C4-2B (cell line): Measurements from ENCODE around the gene CCIN.
A peak's percentile ranks its signal among the peaks of the same experiment; 100 is the strongest.

Experiments
- H3K27ac ChIP-seq: fragments of 450-650 bp; 2 replicates; pipeline ENCODE4 v1.5.1; 2017
- CTCF ChIP-seq: fragments of 450-650 bp; conservative IDR thresholded peaks from 2 replicates; pipeline ENCODE4 v1.5.1; 2017; ENCODE audit warnings: mild to moderate bottlenecking
- ZFX ChIP-seq: fragments of 450-650 bp; IDR thresholded peaks from 2 replicates; pipeline ENCODE4 v1.6.1; 2017

CCIN gene

GRCh38 chr9:36136272-36136893, 32.8 kb upstream of the CCIN start, which contains the start of gene GLIPR2:
GLIPR2 (plus strand) TSS chr9:36136733; CDS start chr9:36136779, 46 bp downstream.
- H3K27ac ChIP-seq: peak within 1 kb of the TSS; percentile 60
- TF ChIP-seq CTCF: no peak; the same call in 1 of the 2 replicates
- TF ChIP-seq ZFX: 0 out of 2 replicates have a peak, but pooled peaks have one; percentile 13

GRCh38 chr9:36136894-36137391, 32.2 kb upstream of the CCIN start:
- TF ChIP-seq ZFX (no peak), CTCF (no peak)
- peak overlapping the region; percentile 60 for H3K27ac ChIP-seq

GRCh38 chr9:36137392-36138004, 31.7 kb upstream of the CCIN start:
- TF ChIP-seq ZFX: no peak
- TF ChIP-seq CTCF: no peak
- no peak overlapping the region; the same call in 1 of the 2 replicates for H3K27ac ChIP-seq

GRCh38 chr9:36138496-36138895, 30.7 kb upstream of the CCIN start:
- TF ChIP-seq CTCF: no peak
- TF ChIP-seq ZFX: no peak
- H3K27ac ChIP-seq: no peak overlapping the region

- H3K27ac ChIP-seq: no peak overlapping the region
- TF ChIP-seq ZFX (no peak), CTCF (no peak)
These were observed 30.3 kb upstream of the CCIN start for GRCh38 chr9:36138901-36139300.

GRCh38 chr9:36140086-36141084, 28.8 kb upstream of the CCIN start:
- TF ChIP-seq CTCF (no peak), ZFX (no peak)
- peak overlapping the region; percentile 27 for H3K27ac ChIP-seq
